SK-N-SH (cell line): ENCODE data around the gene OSBPL7. TPM values are rescaled to one million over a fixed set of nuclear protein-coding genes. Genes with fewer than 3 reads are reported as not detected.
A peak's percentile ranks its signal among the peaks of the same experiment; 100 is the strongest.

ENCODE experiments used
- CTCF ChIA-PET: fragments of 300-600, 350-600 bp; formaldehyde crosslinking; extraction: SDS; loops from one replicate; lab custom pipeline; 2021; lab: Yijun Ruan, JAX
- POLR2A ChIA-PET: fragments of 350-600 bp; sonication (Branson Sonifier 250); formaldehyde crosslinking; extraction: SDS; loops from one replicate; lab custom pipeline; 2020; ENCODE audit warnings: antibody characterized with exemption, inconsistent platforms; lab: Yijun Ruan, JAX
- DNase-seq: peaks from one replicate; pipeline ENCODE4 v3.0.0; 2012
- H2AFZ ChIP-seq: fragments of 200-600 bp; sonication (generic); 2 replicates; pipeline ENCODE4 v1.8.1; 2016; ENCODE audit warnings: antibody characterized with exemption, mild to moderate bottlenecking, low read depth
- H3F3A ChIP-seq: fragments of 200-600 bp; sonication (generic); replicated peaks from 2 replicates; pipeline ENCODE3; 2016; ENCODE audit warnings: antibody characterized with exemption, mild to moderate bottlenecking; ENCODE audit not compliant: insufficient read depth
- H3K27ac ChIP-seq, 2 experiments: fragments of 200-500 bp in 1 of 2; fragments of 200-600 bp in 1 of 2; sonication (Bioruptor generic) in 1 of 2; sonication (generic), shearing (Covaris generic) in 1 of 2; 2 replicates each; pipeline versions ENCODE4 v1.5.1 to v1.6.1; 2014 to 2016; ENCODE audit warnings: low read depth in 2 of 2, inconsistent platforms in 1 of 2, low read length in 1 of 2, mild to moderate bottlenecking in 1 of 2, mixed read lengths in 1 of 2
- H3K27me3 ChIP-seq: fragments of 200-600 bp; sonication (generic), shearing (Covaris generic); 2 replicates; pipeline ENCODE4 v1.6.1; 2016; ENCODE audit warnings: mixed run types; ENCODE audit not compliant: insufficient read depth
- H3K36me3 ChIP-seq, 2 experiments: fragments of 200-500 bp in 1 of 2; fragments of 200-600 bp in 1 of 2; sonication (Bioruptor generic) in 1 of 2; sonication (generic) in 1 of 2; replicated peaks in 1 of 2; 2 replicates each; pipeline versions ENCODE3 to v1.5.1; 2014 to 2016; ENCODE audit warnings: low read length in 1 of 2, mild to moderate bottlenecking in 1 of 2; ENCODE audit not compliant: insufficient read depth in 2 of 2, control insufficient read depth in 1 of 2
- H3K4me1 ChIP-seq, 2 experiments: fragments of 200-500 bp in 1 of 2; fragments of 200-600 bp in 1 of 2; sonication (Bioruptor generic) in 1 of 2; sonication (generic), shearing (Covaris generic) in 1 of 2; 2 replicates each; pipeline versions ENCODE4 v1.5.1 to v1.6.1; 2014 to 2016; ENCODE audit warnings: low read depth in 1 of 2, low read length in 1 of 2, mixed run types in 1 of 2; ENCODE audit not compliant: insufficient read depth in 2 of 2, control insufficient read depth in 1 of 2
- H3K4me2 ChIP-seq: fragments of 200-600 bp; sonication (generic), shearing (Covaris generic); 2 replicates; pipeline ENCODE4 v1.6.1; 2017; ENCODE audit warnings: mixed run types
- H3K4me3 ChIP-seq, 2 experiments: fragments of 200-500 bp in 1 of 2; fragments of 200-600 bp in 1 of 2; sonication (Bioruptor generic) in 1 of 2; sonication (generic), shearing (Covaris generic) in 1 of 2; 2 replicates each; pipeline versions ENCODE4 v1.5.1 to v1.8.1; 2014 to 2016; ENCODE audit warnings: low read depth in 2 of 2, inconsistent platforms in 1 of 2, low read length in 1 of 2, mild to moderate bottlenecking in 1 of 2, mixed read lengths in 1 of 2, moderate library complexity in 1 of 2
- H3K79me2 ChIP-seq: fragments of 200-600 bp; sonication (generic); 2 replicates; pipeline ENCODE4 v1.8.1; 2017; ENCODE audit warnings: mild to moderate bottlenecking; ENCODE audit not compliant: insufficient read depth
- H3K9ac ChIP-seq: fragments of 200-600 bp; sonication (generic); 2 replicates; pipeline ENCODE4 v1.6.1; 2017; ENCODE audit warnings: mixed run types
- H3K9me2 ChIP-seq: fragments of 200-600 bp; sonication (generic); 2 replicates; pipeline ENCODE4 v1.6.1; 2017; ENCODE audit warnings: mixed run types
- H3K9me3 ChIP-seq: fragments of 200-600 bp; sonication (generic); 2 replicates; pipeline ENCODE4 v1.6.1; 2017; ENCODE audit warnings: mixed run types, mild to moderate bottlenecking, moderate library complexity
- H4K20me1 ChIP-seq: fragments of 200-600 bp; sonication (generic); 2 replicates; pipeline ENCODE4 v1.6.1; 2017; ENCODE audit warnings: mild to moderate bottlenecking, mixed run types; ENCODE audit not compliant: insufficient read depth
- ELF1 ChIP-seq: IDR thresholded peaks from 2 replicates; pipeline ENCODE4 v1.4.0; 2012
- EZH2phosphoT487 ChIP-seq: fragments of 200-600 bp; sonication (generic); IDR thresholded peaks from 2 replicates; pipeline ENCODE4 v1.6.1; 2017; ENCODE audit warnings: low read depth, mixed run types, mild to moderate bottlenecking, antibody characterized with exemption, moderate library complexity, borderline replicate concordance
- FOXM1 ChIP-seq: IDR thresholded peaks from 2 replicates; pipeline ENCODE4 v1.4.0; 2012; ENCODE audit warnings: low read depth, mild to moderate bottlenecking
- GABPA ChIP-seq: IDR thresholded peaks from 2 replicates; pipeline ENCODE4 v1.4.0; 2012; ENCODE audit warnings: low read depth, mild to moderate bottlenecking
- GATA2 ChIP-seq: sonication (generic); formaldehyde crosslinking; IDR thresholded peaks from 2 replicates; pipeline ENCODE4 v1.5.0; 2020; ENCODE audit warnings: mild to moderate bottlenecking, missing genetic modification reagents
- JUND ChIP-seq: IDR thresholded peaks from 2 replicates; pipeline ENCODE4 v1.4.0; 2012
- MEF2A ChIP-seq: IDR thresholded peaks from 2 replicates; pipeline ENCODE4 v1.4.0; 2012; ENCODE audit warnings: low read depth, borderline replicate concordance
- NRF1 ChIP-seq: IDR thresholded peaks from 2 replicates; pipeline ENCODE4 v1.6.1; 2012; ENCODE audit warnings: low read depth, mild to moderate bottlenecking, low read length
- TAF1 ChIP-seq: IDR thresholded peaks from 2 replicates; pipeline ENCODE4 v1.6.1; 2012; ENCODE audit warnings: low read depth, mild to moderate bottlenecking, low read length, moderate library complexity, borderline replicate concordance
- YY1 ChIP-seq: IDR thresholded peaks from 2 replicates; pipeline ENCODE4 v1.4.0; 2012; ENCODE audit warnings: low read depth, mild to moderate bottlenecking
- WGBS: methylation state at CpG from one replicate; pipeline ENCODE4 v1.1.6; 2017; ENCODE audit warnings: low lambda C conversion rate; 5-methylcytosine and 5-hydroxymethylcytosine counted together
- polyA plus RNA-seq, 3 experiments: library from polyadenylated mRNA; depleted of rRNA; stranded (reverse); fragments of >200 nt; gene quantifications; 2 replicates each; pipeline ENCODE4 v1.2.3, GENCODE V29; 2012

The OSBPL7 gene
- polyA plus RNA-seq, 1 of the 3 experiments (the other 2 are of a cell fraction): 23.7 TPM

- Histone ChIP-seq H3K4me1 (no peaks in the 10 kb centered on the region), H3K27me3 (peaks cover 67% of the 10 kb centered on the region), H3K9me3 (no peaks in the 10 kb centered on the region), H3K4me3 (no peak overlapping the region)
- POLR2A ChIA-PET: interaction anchor here (1.1 kb wide), 1 partner anchor 10 kb away, joined by 4 read pairs; no protein-coding TSS in a partner anchor
- no peak for TF ChIP-seq TAF1
- no peak for TF ChIP-seq ELF1
- no peak for TF ChIP-seq NRF1
- TF ChIP-seq MEF2A: no peak
- TF ChIP-seq, all 33 proteins: peak for 0
- CTCF ChIA-PET: interaction anchor here (1.0 to 33.0 kb wide), 3 partner anchors 19 to 168 kb away, joined by 3 to 1447 read pairs (median 573); partner anchors contain the start of genes LRRC46, MRPL10, SCRN2 and SP2
- H3K79me2 ChIP-seq: no peaks in the 10 kb centered on the region
- 0 out of 2 replicates have a peak, but pooled peaks cover 6% of the 10 kb centered on the region for H4K20me1 ChIP-seq
- no peak overlapping the region for H2AFZ ChIP-seq
- no peak overlapping the region for H3K27ac ChIP-seq
- peaks cover 4% of the 10 kb centered on the region for H3F3A ChIP-seq
- no peaks in the 10 kb centered on the region for H3K36me3 ChIP-seq
- no peak for DNase-seq
- no peak overlapping the region for H3K9ac ChIP-seq
- H3K4me2 ChIP-seq: no peak overlapping the region
- H3K9me2 ChIP-seq: no peaks in the 10 kb centered on the region
These were observed 35.2 kb upstream of the OSBPL7 start for GRCh38 chr17:47856830-47857229.

- peaks cover 4% of the 10 kb centered on the region for H3F3A ChIP-seq
- H3K27ac ChIP-seq: no peak overlapping the region
- H2AFZ ChIP-seq: no peak overlapping the region
- no peak overlapping the region for H3K9ac ChIP-seq
- 0 out of 2 replicates have a peak, but pooled peaks cover 6% of the 10 kb centered on the region for H4K20me1 ChIP-seq
- H3K9me2 ChIP-seq: no peaks in the 10 kb centered on the region
- DNase-seq: no peak
- ChIA-PET CTCF (interaction anchor here (0.7 to 33.0 kb wide), 6 partner anchors 9 to 96 kb away, joined by 3 to 1447 read pairs (median 4); partner anchors contain the start of genes LRRC46, MRPL10, SCRN2 and SP2), POLR2A (interaction anchor here (1.1 kb wide), 1 partner anchor 40 kb away, joined by 3 read pairs; the partner anchor contains the start of gene SP2)
- H3K79me2 ChIP-seq: no peaks in the 10 kb centered on the region
- H3K4me2 ChIP-seq: no peak overlapping the region
- H3K4me3 ChIP-seq: no peak overlapping the region
- TF ChIP-seq GATA2 (CRISPR knock-in tag): no peak
- TF ChIP-seq FOXM1: no peak
- no peak for TF ChIP-seq YY1
- no peak for TF ChIP-seq JUND
- H3K27me3 ChIP-seq: peaks cover 77% of the 10 kb centered on the region
- H3K4me1 ChIP-seq: peaks cover 0 to 5% of the 10 kb centered on the region in 2 experiments; a peak in 1 of 4 replicates
- no peaks in the 10 kb centered on the region for H3K9me3 ChIP-seq
- 11% methylated on average over 3 of the region's 3 CpGs for WGBS
- no peaks in the 10 kb centered on the region for H3K36me3 ChIP-seq
These were observed 34.1 kb upstream of the OSBPL7 start for GRCh38 chr17:47855737-47856136.

- Histone ChIP-seq H3K9ac (no peak overlapping the region), H3K36me3 (no peaks in the 10 kb centered on the region), H3K79me2 (no peaks in the 10 kb centered on the region), H2AFZ (no peak overlapping the region), H3K4me2 (no peak overlapping the region), H3K4me1 (peaks cover 0 to 8% of the 10 kb centered on the region in 2 experiments; a peak in 1 of 4 replicates), H4K20me1 (0 out of 2 replicates have a peak, but pooled peaks cover 6% of the 10 kb centered on the region), H3K27ac (no peak overlapping the region), H3K9me3 (no peaks in the 10 kb centered on the region), H3F3A (peaks cover 8% of the 10 kb centered on the region), H3K9me2 (no peaks in the 10 kb centered on the region), H3K27me3 (peaks cover 86% of the 10 kb centered on the region), H3K4me3 (no peak overlapping the region)
- no peak for TF ChIP-seq GABPA
- 0 out of 2 replicates have a peak, but pooled peaks have one; percentile 7 for TF ChIP-seq EZH2phosphoT487
- POLR2A ChIA-PET: no interaction called here
- no peak for DNase-seq
- CTCF ChIA-PET: interaction anchor here (1.0 to 33.0 kb wide), 4 partner anchors 16 to 117 kb away, joined by 3 to 1447 read pairs (median 289); partner anchors contain the start of genes CDK5RAP3, LRRC46, MRPL10 and SCRN2
- WGBS: 17% methylated on average over 5 of the region's 5 CpGs
These were observed 32.0 kb upstream of the OSBPL7 start for GRCh38 chr17:47853616-47854015.
